GM21576 (cell line): Measurements from ENCODE around the gene TSPAN17.
"Not testable (repeated sequence)": the region's sequence is repeated elsewhere in the genome, so short reads cannot be mapped to it uniquely, and the experiment has no call there.

Source experiments
- ATAC-seq: cut with Tn5 transposase; IDR thresholded peaks from one replicate; pipeline ENCODE4 v1.9.1; 2021; ENCODE audit warnings: mild to moderate bottlenecking, moderate library complexity; ENCODE audit not compliant: unreplicated experiment

Gene TSPAN17

GRCh38 chr5:176647030-176647842 is at the start of gene TSPAN17:
Gene TSPAN17 (plus strand): TSS chr5:176647484. CDS start chr5:176647616, 132 bp downstream.
- peak; percentile 90 for ATAC-seq

- ATAC-seq: not testable (repeated sequence)
Measured at GRCh38 chr5:176599749-176600430, 47.4 kb upstream of the TSPAN17 start.

GRCh38 chr5:176601901-176602482 is 45.3 kb upstream of the TSPAN17 start:
- ATAC-seq: no peak

- ATAC-seq: no peak
Measured at GRCh38 chr5:176603091-176603490, 44.2 kb upstream of the TSPAN17 start.

- no peak for ATAC-seq
Measured at GRCh38 chr5:176606032-176606431, 41.3 kb upstream of the TSPAN17 start.

GRCh38 chr5:176606875-176607274 is 40.4 kb upstream of the TSPAN17 start:
- no peak for ATAC-seq

- no peak for ATAC-seq
Measured at GRCh38 chr5:176608142-176608705, 39.1 kb upstream of the TSPAN17 start.

GRCh38 chr5:176608937-176609723 is 38.2 kb upstream of the TSPAN17 start:
- peak; percentile 10 for ATAC-seq

- ATAC-seq: peak; percentile 66
Measured at GRCh38 chr5:176609724-176610434, 37.4 kb upstream of the TSPAN17 start, which contains the start of gene GPRIN1. Gene GPRIN1 (minus strand): TSS chr5:176610156. CDS start chr5:176599834, 10,322 bp downstream.

GRCh38 chr5:176610435-176610773 is 36.9 kb upstream of the TSPAN17 start:
- ATAC-seq: peak; percentile 12

- ATAC-seq: no peak
Measured at GRCh38 chr5:176611435-176611834, 35.8 kb upstream of the TSPAN17 start.

- no peak for ATAC-seq
Measured at GRCh38 chr5:176612008-176612407, 35.3 kb upstream of the TSPAN17 start.

- no peak for ATAC-seq
Measured at GRCh38 chr5:176612855-176613254, 34.4 kb upstream of the TSPAN17 start.

- ATAC-seq: no peak
Measured at GRCh38 chr5:176614805-176615478, 32.3 kb upstream of the TSPAN17 start.

GRCh38 chr5:176616511-176616910 is 30.8 kb upstream of the TSPAN17 start:
- no peak for ATAC-seq

- no peak for ATAC-seq
Measured at GRCh38 chr5:176618783-176619182, 28.5 kb upstream of the TSPAN17 start.

GRCh38 chr5:176619203-176619568 is 28.1 kb upstream of the TSPAN17 start:
- ATAC-seq: peak; percentile 90

- ATAC-seq: no peak
Measured at GRCh38 chr5:176619569-176620332, 27.5 kb upstream of the TSPAN17 start.
